GF-D8 (cell line): ENCODE measurements around the gene ALG12.

Source experiments
- DNase-seq: peaks from one replicate; lab custom pipeline; 2025; lab: John Stamatoyannopoulos, UW

ALG12 gene

DNA sequence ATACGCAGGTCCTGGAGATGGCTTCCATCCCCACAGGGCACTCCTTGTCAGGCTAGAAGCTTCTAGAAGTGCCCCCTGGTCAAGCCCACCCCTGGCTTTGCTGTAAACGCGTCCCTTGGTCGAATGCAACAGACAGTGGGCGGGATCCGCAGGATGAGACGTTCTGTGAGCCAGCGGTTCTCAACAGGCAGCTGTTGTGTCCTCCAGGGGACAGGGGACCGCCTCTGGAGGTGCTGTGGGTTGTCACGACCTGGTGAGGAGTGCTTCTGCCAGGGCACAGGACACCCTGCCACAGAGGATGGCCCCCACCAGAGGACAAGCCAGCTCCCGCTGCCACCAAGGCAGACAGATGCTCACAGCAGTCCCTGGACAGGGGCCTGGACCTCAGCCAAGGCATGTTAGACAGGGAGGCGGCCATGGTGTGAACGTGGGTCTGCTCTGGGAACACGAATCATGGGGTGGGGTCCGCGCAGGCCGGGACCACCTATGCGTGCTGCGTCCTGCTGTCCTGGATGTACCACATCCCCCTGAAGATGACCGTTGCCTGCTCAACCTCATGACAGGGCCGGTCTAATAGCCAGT lies 11.8 kb upstream of the ALG12 start:
- no peak for DNase-seq

- no peak for DNase-seq
These were observed 11.2 kb upstream of the ALG12 start for GRCh38 chr22:49929211-49929979.

DNA sequence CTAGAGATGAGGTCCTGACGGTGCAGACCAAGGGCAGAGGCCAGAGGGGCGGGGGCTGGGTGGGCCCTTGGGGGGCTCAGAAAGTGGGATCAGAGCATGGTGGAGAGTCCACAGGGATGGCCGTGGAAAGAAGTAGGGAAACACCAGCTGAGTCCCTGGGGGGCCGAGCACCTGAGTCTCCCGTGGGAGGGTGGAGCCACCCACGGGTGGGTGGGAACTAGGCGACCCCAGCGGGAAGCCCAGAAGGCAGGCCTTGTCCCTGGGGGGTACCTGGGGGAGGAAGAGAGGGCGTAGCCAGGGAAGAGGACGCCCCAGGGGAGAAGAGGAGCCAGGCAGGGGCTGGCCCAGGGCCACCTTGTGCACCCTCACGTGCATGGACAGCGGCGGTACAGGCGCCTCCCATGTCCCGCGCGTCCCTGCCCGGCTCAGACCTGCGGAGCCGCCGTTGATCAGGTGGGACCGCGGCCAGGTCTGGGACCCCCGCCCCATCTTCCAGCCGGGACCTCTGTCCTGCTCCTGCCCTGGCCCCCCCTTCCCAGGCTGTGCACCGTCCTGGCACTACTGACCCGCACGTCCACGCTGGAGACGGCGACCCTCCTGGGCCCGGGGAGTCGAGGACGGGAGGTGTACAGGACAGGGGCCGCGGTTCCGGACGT lies 10.4 kb upstream of the ALG12 start:
- DNase-seq = no peak

DNA sequence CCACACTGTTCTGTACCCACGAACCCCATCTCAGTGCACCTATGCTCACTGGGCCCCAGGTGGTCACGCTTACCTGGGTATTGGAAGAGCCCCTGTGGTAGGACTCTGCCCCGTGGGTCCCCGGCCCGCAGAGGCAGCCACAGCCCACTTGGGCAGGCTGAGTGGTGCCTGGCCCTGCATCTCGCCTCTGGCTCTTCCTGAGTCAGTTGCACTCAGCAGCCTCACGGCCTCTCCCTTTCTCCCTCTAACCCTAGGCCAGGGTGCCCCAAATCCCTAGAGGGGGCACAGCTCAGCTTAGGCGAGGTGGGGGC lies 9.9 kb upstream of the ALG12 start:
- no peak for DNase-seq

DNA sequence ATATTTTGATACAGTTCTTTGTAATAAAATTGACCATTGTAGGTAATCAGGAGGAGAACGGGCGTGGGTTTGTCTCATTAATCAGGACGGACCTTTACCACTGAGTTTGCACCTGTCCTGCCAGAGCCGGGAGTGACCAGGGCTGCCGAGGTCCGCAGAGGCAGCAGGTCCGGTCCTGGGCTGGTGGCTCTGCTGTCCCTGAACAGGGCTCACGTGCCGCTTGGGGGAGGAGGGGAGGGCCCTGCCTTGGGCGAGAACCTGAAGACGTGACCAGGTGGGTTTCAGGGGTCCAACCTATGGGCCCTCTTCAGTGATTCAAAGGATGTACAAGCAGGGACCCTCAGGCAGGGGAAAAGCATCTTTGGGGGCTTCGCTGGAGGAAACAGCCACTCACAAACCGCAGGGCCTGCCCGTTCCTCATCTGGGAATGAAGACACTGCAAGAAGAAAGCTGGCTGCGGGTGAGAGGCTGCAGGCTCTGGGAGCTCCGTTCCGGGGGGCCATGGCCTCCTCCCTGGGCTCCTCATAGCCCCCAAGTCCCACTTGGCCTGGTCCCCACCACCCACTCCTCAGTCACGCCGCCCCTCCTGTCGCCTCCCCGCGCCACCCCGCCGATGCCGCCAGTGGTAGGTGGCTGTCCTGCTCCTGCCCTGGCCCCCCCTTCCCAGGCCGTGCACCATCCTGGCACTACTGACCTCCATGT lies 9.4 kb upstream of the ALG12 start:
- no peak for DNase-seq

- no peak for DNase-seq
These were observed 8.7 kb upstream of the ALG12 start for GRCh38 chr22:49926916-49927315.

DNA sequence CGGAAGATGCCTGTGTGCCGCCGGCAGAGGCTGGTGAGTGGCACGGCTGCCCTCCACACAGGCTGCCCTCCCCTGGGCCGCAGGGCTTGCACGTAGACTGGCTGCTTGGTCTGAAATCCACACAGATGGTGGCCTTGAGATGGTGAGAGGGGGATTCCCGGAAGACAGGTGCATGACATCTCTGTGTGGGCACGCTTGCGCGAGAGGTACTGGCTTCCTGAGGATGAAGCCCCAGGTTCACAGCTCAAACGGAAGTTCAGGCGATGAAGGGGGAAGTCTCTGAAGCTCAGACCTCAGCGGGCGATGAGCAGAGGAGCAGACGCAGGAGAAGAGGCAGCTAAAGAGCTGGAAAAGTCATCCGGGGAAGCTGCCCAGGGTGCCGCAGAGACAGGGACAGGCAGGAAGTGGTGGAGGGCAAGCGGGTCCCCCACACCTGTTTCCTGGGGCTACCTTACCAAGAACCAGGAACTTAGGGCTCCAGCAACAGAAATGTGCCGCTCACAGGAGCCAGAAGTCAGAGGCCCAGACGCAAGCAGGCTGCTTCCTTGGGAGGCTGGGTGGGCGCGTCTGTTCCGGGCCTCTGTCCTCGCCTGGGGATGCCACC lies 7.4 kb upstream of the ALG12 start:
- peak; percentile 45 for DNase-seq

GRCh38 chr22:49924113-49924833 lies 6.0 kb upstream of the ALG12 start:
- no peak for DNase-seq

DNA sequence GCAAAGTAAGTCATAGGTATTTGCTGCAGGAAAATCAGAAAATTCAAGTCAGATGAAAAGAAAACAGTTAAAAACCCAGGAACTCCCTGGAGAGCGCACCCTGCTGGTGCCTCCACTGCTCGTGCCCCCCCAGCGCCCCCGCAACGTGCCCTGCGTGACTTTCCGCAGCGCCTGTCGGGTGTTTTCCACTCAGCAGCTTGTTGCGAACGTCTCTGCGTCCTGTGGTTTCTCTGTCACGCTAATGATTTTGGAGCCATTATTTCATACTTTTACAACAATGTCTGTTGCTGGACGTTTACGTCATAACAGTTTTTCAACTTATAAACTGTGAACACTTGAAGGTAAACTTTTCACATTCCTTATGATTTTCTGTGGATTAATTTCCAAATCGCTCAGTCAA lies 5.2 kb upstream of the ALG12 start:
- no peak for DNase-seq

GRCh38 chr22:49922926-49923325 lies 4.7 kb upstream of the ALG12 start:
- no peak for DNase-seq

- no peak for DNase-seq
These were observed 4.2 kb upstream of the ALG12 start for GRCh38 chr22:49922484-49922883.

- no peak for DNase-seq
These were observed 3.5 kb upstream of the ALG12 start for GRCh38 chr22:49921508-49922278.

DNA sequence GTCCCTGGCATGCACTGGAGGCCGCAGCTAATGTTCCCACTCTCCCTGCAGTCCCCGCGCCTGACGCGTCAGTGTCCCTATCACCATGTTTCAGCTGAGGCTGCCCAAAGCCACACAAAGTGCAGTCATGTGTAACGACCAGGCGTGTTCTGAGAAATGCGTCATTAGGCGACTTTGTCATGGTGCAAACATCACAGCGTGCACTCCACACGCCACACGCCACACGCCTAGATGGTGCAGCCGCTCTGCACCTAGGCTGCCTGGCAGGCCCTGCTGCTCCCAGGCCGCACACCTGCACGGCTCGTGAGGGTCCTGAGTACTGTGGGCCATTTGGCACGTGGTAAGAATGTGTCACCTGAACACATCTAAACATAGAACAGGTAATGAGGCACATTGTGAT lies 2.6 kb upstream of the ALG12 start:
- no peak for DNase-seq

- no peak for DNase-seq
These were observed 958 bp upstream of the ALG12 start for GRCh38 chr22:49918911-49919881.

GRCh38 chr22:49916831-49917230 lies 1.4 kb downstream of the ALG12 start:
- no peak for DNase-seq

- DNase-seq = no peak
These were observed 2.6 kb downstream of the ALG12 start for GRCh38 chr22:49915610-49916009.

DNA sequence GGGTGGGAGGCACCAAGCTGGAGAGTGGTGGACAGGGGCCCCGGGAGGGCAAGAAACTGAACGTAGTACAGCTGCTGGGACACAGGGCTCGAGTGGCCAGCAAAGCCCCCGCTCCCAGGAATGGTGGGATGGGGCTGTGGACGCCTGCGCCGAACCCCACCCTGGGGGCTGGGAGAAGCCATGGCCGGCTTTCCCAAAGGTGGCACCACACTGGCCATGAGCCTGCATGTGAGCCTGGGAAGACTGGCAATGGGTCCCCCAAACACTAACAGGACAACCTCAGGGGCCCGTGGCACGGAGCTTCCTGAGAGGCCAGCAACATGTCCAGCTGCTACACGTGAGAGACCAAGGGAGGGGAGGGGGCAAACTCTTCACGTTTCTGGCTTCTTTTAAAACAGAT lies 4.0 kb downstream of the ALG12 start:
- no peak for DNase-seq

GRCh38 chr22:49913446-49913845 lies 4.8 kb downstream of the ALG12 start:
- no peak for DNase-seq

DNA sequence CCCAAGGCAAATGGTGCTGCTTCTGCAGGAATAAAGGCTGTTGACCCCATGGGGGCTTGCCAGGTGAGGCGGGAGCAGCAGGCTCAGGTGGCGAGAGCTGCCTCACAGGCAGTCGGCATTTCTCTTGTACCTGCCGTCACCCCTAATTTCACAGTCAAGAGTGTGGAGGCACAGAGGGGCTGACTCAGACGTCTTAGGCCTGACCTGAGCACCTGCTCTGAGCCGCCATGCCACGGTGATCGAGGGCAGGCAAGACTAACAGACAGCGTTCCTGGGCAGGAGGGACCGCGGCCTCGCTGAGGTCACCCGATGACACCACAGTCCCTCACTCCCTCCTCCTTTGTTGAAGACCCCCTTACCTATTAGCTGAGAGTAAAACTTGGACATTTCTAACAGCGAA lies 5.2 kb downstream of the ALG12 start:
- DNase-seq = no peak
